Lung (tissue), 12 donors: ENCODE data around the gene SULT1E1. TPM values are rescaled to one million over a fixed set of nuclear protein-coding genes. Genes with fewer than 3 reads are reported as not detected.

Source experiments
- ATAC-seq: fragments of 200-7000 bp; cut with Tn5 transposase; one replicate; pipeline ENCODE4 v1.9.1; 2020; ENCODE audit warnings: moderate number of reproducible peaks; ENCODE audit not compliant: insufficient read depth, low FRiP score
- DNase-seq, 3 donors: peaks; one replicate each; pipeline ENCODE4 v3.0.0-alpha.2; 2013 to 2017
- H3K27ac ChIP-seq, 2 donors: one replicate each; pipeline ENCODE4 v1.5.1; 2013; ENCODE audit warnings: mild to moderate bottlenecking in 2 of 2, moderate library complexity in 2 of 2, control low read depth in 1 of 2, inconsistent platforms in 1 of 2, low read depth in 1 of 2, low read length in 1 of 2
- H3K27me3 ChIP-seq, 3 donors: one replicate each; pipeline ENCODE4 v1.5.1; 2013; ENCODE audit warnings: low read length in 2 of 3; ENCODE audit not compliant: control insufficient read depth in 3 of 3, insufficient read depth in 3 of 3
- H3K36me3 ChIP-seq, 4 donors: one replicate each; pipeline ENCODE4 v1.5.1; 2013; ENCODE audit warnings: low read length in 4 of 4, mild to moderate bottlenecking in 1 of 4, moderate library complexity in 1 of 4; ENCODE audit not compliant: control insufficient read depth in 4 of 4, insufficient read depth in 4 of 4
- H3K4me1 ChIP-seq, 5 donors: one replicate each; pipeline ENCODE4 v1.5.1; 2013; ENCODE audit warnings: low read length in 5 of 5, mild to moderate bottlenecking in 2 of 5, moderate library complexity in 1 of 5; ENCODE audit not compliant: control insufficient read depth in 5 of 5, insufficient read depth in 5 of 5
- H3K4me3 ChIP-seq: one replicate; pipeline ENCODE4 v1.5.1; 2013; ENCODE audit warnings: mild to moderate bottlenecking, control low read depth, moderate library complexity
- H3K9ac ChIP-seq, 2 donors: one replicate each; pipeline ENCODE4 v1.5.1; 2013; ENCODE audit warnings: low read length in 2 of 2, control low read depth in 1 of 2; ENCODE audit not compliant: insufficient read depth in 1 of 2
- H3K9me3 ChIP-seq, 4 donors: one replicate each; pipeline ENCODE4 v1.5.1; 2013; ENCODE audit warnings: low read length in 3 of 4, mild to moderate bottlenecking in 1 of 4, moderate library complexity in 1 of 4; ENCODE audit not compliant: control insufficient read depth in 4 of 4, insufficient read depth in 3 of 4
- WGBS, 2 donors: extraction: QIAGEN DNeasy Blood & Tissue Kit; methylation state at CpG; one replicate each; pipeline ENCODE4 v1.1.7; 2013; 5-methylcytosine and 5-hydroxymethylcytosine counted together
- polyA plus RNA-seq, 2 donors: library from polyadenylated mRNA; stranded (reverse); fragments of 200-250 nt; gene quantifications; one replicate each; pipeline ENCODE4 v1.2.1, GENCODE V29; 2013
- total RNA-seq, 2 donors: library from RNA; depleted of rRNA in 1 of 2; stranded (reverse); fragments of >200 nt in 1 of 2; gene quantifications; one replicate each; pipeline ENCODE4 v1.2.1, GENCODE V29; 2014 to 2021
- TF ChIP-seq, protein P1 (sequence below): IDR thresholded peaks from 2 replicates; pipeline ENCODE4 v1.5.1; 2012; ENCODE audit warnings: mild to moderate bottlenecking; ENCODE audit errors: control extremely low read depth, extremely low read depth
- donor health status: control.
- donor health status: control.
- donor health status: Bipolar disorder and iron deficiency.
- donor health status: healthy.
- donor health status: DM: yes; HTN: yes; CAD: no.

The SULT1E1 gene
- total and polyA plus RNA-seq, 4 donors, result 0.39 to 146 (median 3.6) TPM

DNA sequence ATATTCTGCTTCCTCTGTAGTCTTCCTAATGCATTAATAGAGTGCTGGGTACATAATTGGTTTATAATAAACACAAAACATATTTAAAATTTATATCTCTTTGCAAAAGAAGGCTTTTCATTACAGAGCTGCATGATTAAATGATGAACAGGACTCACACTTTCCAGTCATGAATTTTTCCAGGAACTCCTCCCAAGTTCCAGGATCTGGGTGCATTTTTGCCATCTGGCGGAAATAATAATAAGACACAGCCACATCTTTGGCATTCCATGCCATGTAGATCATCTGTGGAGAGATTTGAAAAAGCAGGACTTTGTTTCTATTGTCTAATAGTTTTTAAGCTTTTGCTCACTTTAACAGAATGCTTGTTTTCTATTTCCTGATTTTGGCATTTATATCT lies 59.3 kb downstream of the SULT1E1 start:
- no peak overlapping the region for H3K9ac ChIP-seq

DNA sequence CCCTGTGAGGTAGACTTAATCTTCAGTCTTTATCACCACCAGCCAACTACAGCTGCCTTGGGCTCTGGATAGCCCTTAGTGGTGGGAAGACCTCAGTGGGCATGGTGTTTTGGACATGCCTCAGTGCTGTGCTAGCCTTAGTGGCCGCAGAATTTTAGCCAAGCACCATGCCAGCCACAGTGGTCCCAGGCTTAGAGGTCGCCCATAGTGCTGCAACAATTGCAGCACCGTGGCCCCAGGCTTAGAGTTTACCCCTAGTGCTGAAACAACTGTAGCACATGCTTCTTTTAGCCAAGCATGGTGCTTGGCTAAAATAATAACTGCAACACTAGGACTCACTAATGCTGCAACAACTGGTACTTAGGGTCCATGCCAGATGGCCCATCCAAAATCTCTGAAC lies 60.6 kb downstream of the SULT1E1 start:
- Histone ChIP-seq H3K4me1 (no peaks in the 10 kb centered on the region), H3K9me3 (peaks cover 0 to 4% (median 0%) of the 10 kb centered on the region in 4 donors), H3K4me3 (no peak overlapping the region), H3K9ac (no peak overlapping the region), H3K36me3 (no peaks in the 10 kb centered on the region), H3K27ac (no peak overlapping the region), H3K27me3 (no peaks in the 10 kb centered on the region)
- ATAC-seq, result no peak
- TF ChIP-seq, protein P1, sequence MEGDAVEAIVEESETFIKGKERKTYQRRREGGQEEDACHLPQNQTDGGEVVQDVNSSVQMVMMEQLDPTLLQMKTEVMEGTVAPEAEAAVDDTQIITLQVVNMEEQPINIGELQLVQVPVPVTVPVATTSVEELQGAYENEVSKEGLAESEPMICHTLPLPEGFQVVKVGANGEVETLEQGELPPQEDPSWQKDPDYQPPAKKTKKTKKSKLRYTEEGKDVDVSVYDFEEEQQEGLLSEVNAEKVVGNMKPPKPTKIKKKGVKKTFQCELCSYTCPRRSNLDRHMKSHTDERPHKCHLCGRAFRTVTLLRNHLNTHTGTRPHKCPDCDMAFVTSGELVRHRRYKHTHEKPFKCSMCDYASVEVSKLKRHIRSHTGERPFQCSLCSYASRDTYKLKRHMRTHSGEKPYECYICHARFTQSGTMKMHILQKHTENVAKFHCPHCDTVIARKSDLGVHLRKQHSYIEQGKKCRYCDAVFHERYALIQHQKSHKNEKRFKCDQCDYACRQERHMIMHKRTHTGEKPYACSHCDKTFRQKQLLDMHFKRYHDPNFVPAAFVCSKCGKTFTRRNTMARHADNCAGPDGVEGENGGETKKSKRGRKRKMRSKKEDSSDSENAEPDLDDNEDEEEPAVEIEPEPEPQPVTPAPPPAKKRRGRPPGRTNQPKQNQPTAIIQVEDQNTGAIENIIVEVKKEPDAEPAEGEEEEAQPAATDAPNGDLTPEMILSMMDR, result no peak
- no peak for DNase-seq
- WGBS, 2 donors, result 90 to 92% methylated on average over 3 of the region's 3 CpGs

More for the DNA sequence above, 59.3 kb downstream of the SULT1E1 start:
- Histone ChIP-seq H3K27me3 (no peaks in the 10 kb centered on the region), H3K9me3 (peaks cover 0 to 4% (median 0%) of the 10 kb centered on the region in 4 donors), H3K27ac (no peak overlapping the region), H3K4me1 (no peaks in the 10 kb centered on the region), H3K36me3 (no peaks in the 10 kb centered on the region), H3K4me3 (no peak overlapping the region)
- ATAC-seq (no peak), DNase-seq (no peak)
- TF ChIP-seq, protein P1, result no peak
- 96 to 97% methylated on average over 1 of the region's 1 CpG for WGBS, 2 donors

DNA sequence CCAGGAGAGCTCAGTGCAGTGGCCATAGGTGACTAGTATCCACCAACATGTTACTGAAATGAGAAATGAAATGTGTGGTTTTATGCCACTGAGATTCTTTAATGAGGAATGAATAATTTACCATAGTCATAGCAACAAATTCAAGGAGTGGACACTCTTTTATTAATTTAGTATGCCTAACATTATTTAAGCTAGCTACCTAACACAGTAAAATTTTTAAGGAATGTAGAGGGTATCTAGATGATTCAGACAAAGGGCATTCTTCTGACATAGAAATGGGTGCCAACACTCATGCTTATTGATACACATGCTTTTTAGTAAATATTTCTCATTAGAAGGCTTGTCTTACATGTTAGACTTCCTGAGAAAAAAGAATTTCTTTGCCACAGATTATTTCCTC lies 66.2 kb downstream of the SULT1E1 start:
- Histone ChIP-seq H3K27me3 (no peaks in the 10 kb centered on the region), H3K9ac (no peak overlapping the region), H3K9me3 (no peaks in the 10 kb centered on the region), H3K27ac (no peak overlapping the region), H3K36me3 (no peaks in the 10 kb centered on the region), H3K4me1 (peaks cover 0 to 4% (median 0%) of the 10 kb centered on the region in 5 donors), H3K4me3 (no peak overlapping the region)
- TF ChIP-seq, protein P1, result no peak
- DNase-seq (no peak), ATAC-seq (no peak)

Other genes starting within 250 kb of the SULT1E1 start
- not detected for gene UGT2A2, start 220.5 kb downstream of the SULT1E1 start, total RNA-seq
- not detected for gene UGT2A2, start 220.5 kb downstream of the SULT1E1 start, polyA plus RNA-seq
- gene UGT2A1, start 206.9 kb downstream of the SULT1E1 start, total RNA-seq, result not detected
- gene UGT2A1, start 206.9 kb downstream of the SULT1E1 start, polyA plus RNA-seq, result under 1 TPM in 1 of 2 donors, not detected in 1; 0.13 TPM
- 10 to 100 TPM in 1 of 2 donors, 1 to 10 TPM in 1; 4.7 to 11.0 TPM for gene SULT1B1, start 99.5 kb downstream of the SULT1E1 start, total RNA-seq
- gene SULT1B1, start 99.5 kb downstream of the SULT1E1 start, polyA plus RNA-seq, result 1 to 10 TPM; 1.0 to 7.3 TPM
- gene CSN1S1, start 70.9 kb upstream of the SULT1E1 start, total RNA-seq, result not detected
- gene CSN1S1, start 70.9 kb upstream of the SULT1E1 start, polyA plus RNA-seq, result under 1 TPM in 1 of 2 donors, not detected in 1; 0.09 TPM
- not detected for gene CSN2, start 105.6 kb upstream of the SULT1E1 start, total RNA-seq
- gene CSN2, start 105.6 kb upstream of the SULT1E1 start, polyA plus RNA-seq, result not detected
- gene STATH, start 135.8 kb upstream of the SULT1E1 start, total RNA-seq, result not detected
- gene STATH, start 135.8 kb upstream of the SULT1E1 start, polyA plus RNA-seq, result not detected
- gene HTN3, start 168.3 kb upstream of the SULT1E1 start, total RNA-seq, result not detected
- gene HTN3, start 168.3 kb upstream of the SULT1E1 start, polyA plus RNA-seq, result not detected
- not detected for gene HTN1, start 190.3 kb upstream of the SULT1E1 start, total RNA-seq
- gene HTN1, start 190.3 kb upstream of the SULT1E1 start, polyA plus RNA-seq, result not detected